GM19452 (cell line): Measurements from ENCODE around the gene TEX264.
"Not testable (repeated sequence)": the region's sequence is repeated elsewhere in the genome, so short reads cannot be mapped to it uniquely, and the experiment has no call there.

Experiments
- ATAC-seq: cut with Tn5 transposase; IDR thresholded peaks from one replicate; pipeline ENCODE4 v1.9.1; 2021; ENCODE audit not compliant: unreplicated experiment

Gene TEX264

GRCh38 chr3:51670823-51671733 lies at the start of gene TEX264:
TSS of gene TEX264 (plus strand) at chr3:51671252. CDS start at chr3:51674305, 3,053 bp downstream.
- ATAC-seq, result peak; percentile 71

- ATAC-seq, result no peak
Measured at GRCh38 chr3:51622413-51622812, 48.6 kb upstream of the TEX264 start.

GRCh38 chr3:51622868-51623267 lies 48.2 kb upstream of the TEX264 start:
- ATAC-seq, result no peak

GRCh38 chr3:51630513-51630912 lies 40.5 kb upstream of the TEX264 start:
- no peak for ATAC-seq

- ATAC-seq, result no peak
Measured at GRCh38 chr3:51637144-51637940, 33.7 kb upstream of the TEX264 start.

- no peak for ATAC-seq
Measured at GRCh38 chr3:51637941-51638471, 33.0 kb upstream of the TEX264 start.

- no peak for ATAC-seq
Measured at GRCh38 chr3:51642462-51642861, 28.6 kb upstream of the TEX264 start.

GRCh38 chr3:51646091-51646490 lies 25.0 kb upstream of the TEX264 start:
- no peak for ATAC-seq

- not testable (repeated sequence) for ATAC-seq
Measured at GRCh38 chr3:51652103-51652502, 18.9 kb upstream of the TEX264 start.

- ATAC-seq, result not testable (repeated sequence)
Measured at GRCh38 chr3:51653409-51653808, 17.6 kb upstream of the TEX264 start.

- ATAC-seq, result no peak
Measured at GRCh38 chr3:51657234-51657633, 13.8 kb upstream of the TEX264 start.

GRCh38 chr3:51659942-51660341 lies 11.1 kb upstream of the TEX264 start:
- ATAC-seq, result no peak

- ATAC-seq, result no peak
Measured at GRCh38 chr3:51662456-51662855, 8.6 kb upstream of the TEX264 start.

- ATAC-seq, result no peak
Measured at GRCh38 chr3:51668756-51669155, 2.3 kb upstream of the TEX264 start.

GRCh38 chr3:51669241-51670052 lies 1.6 kb upstream of the TEX264 start:
- ATAC-seq, result no peak

- no peak for ATAC-seq
Measured at GRCh38 chr3:51670053-51670822, 814 bp upstream of the TEX264 start.

GRCh38 chr3:51671734-51672475 lies 853 bp downstream of the TEX264 start:
- ATAC-seq, result peak; percentile 29

- no peak for ATAC-seq
Measured at GRCh38 chr3:51673181-51673801, 2.2 kb downstream of the TEX264 start.
